Femur (tissue), 1 donor: Measurements from ENCODE around the gene CABLES2.
A peak's percentile ranks its signal among the peaks of the same experiment; 100 is the strongest.
"Not testable (repeated sequence)": the region's sequence is repeated elsewhere in the genome, so short reads cannot be mapped to it uniquely, and the experiment has no call there.

Experiments used
- DNase-seq: peaks from one replicate; pipeline ENCODE4 v3.0.0-alpha.2; 2017

The CABLES2 gene

DNA sequence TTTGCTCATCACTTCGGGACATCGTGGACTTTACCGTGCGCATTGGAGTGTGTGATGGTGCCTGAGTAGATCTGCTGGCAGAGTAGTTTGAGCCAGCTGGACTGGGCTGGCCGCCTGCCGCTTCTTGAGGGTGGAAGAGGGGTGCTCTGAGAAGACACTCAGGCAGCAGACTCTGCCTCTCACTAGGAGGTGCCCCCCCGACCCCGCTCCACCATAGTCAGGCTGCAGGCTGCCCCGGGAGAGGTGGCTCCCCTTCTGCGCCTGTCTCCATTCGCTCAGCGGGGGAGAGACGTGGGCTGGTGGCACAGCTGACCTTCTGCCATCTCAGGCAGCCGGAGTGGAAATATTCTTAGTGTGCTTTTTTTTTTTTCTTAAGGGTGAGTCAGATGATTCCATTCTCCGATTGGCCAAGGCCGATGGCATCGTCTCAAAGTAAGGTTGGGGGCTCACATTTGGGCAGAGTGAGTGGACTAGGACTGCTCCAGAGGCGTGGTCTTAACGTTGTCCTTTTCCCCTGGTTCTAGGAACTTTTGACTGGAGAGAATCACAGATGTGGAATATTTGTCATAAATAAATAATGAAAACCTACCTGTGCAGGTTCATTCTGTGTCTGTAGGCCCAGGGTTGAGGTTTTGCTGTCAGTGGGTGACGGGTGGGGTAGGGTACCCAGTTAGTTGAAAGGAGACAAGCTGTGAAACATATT, 19.0 kb downstream of the CABLES2 start:
- no peak for DNase-seq

DNA sequence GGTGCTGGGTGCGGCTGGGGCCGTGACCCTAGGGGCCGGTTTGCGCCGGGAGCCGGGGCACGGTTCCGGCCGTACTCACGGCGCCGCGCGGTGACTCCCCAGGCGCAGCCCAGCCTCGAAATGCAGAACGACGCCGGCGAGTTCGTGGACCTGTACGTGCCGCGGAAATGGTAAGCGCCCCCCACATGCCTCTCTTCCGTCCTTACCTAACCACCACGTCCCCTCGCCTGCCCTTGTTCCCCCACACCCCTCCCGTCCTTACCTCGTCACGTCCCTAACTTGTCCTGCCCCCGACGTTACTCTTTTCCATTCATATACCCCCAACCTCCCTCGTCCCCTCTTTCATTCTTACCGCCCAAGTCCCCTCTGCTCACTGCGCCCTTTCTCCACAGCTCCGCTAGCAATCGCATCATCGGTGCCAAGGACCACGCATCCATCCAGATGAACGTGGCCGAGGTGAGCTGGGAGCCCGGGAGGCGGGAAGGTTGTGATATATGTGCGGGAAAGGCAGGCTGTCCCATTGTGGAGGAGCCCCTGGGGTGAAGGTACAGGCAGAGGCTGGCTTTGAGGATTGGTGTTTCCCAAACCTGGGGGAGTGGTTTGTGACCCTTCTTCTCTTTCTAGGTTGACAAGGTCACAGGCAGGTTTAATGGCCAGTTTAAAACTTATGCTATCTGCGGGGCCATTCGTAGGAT, 19.7 kb downstream of the CABLES2 start:
- DNase-seq, result no peak

DNA sequence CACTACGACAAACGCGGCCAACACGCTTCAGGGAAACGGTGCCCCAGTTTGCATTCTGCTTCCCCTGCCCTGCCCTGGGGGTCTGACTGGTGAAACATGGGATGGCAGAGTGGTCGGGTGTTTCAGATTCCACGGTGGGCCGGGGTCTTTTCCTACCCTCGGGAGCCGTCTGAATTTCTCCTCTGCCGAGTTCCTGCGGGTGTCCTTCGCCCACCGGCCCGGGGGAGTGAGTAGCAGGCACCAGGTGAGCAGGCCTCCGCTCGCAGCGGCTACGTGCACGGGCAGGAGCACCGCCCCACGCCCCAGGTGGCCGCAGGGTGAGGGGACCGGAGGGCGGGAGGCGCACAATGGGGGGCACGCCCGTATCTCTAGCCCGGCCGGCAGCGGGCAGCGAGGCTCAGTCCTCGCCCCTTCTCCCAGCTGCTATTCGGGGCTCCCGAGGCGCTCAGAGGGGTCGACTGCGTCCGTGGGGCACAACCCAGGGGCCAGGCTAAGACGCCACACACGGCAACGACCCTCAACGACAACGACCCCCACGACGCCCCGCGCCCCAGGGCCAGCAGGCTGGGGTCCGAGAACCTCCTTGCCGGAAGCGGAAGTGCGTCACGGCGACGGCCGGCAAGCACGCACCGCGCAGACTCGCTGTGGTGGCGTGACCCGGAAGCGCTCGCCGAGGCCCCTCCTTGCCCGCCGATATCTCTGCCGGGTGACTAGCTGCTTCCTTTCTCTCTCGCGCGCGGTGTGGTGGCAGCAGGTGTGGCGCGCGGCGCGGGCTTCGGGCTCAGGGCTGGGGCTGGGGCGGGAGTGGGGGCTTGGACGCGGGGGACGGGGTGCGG, 20.5 kb downstream of the CABLES2 start, which contains the start of gene RPS21:
Gene RPS21, plus strand, starts transcription at position 721 of the 836 bp plus-strand sequence. CDS start 236 bp downstream, outside the sequence.
- DNase-seq, result peak; percentile 97

DNA sequence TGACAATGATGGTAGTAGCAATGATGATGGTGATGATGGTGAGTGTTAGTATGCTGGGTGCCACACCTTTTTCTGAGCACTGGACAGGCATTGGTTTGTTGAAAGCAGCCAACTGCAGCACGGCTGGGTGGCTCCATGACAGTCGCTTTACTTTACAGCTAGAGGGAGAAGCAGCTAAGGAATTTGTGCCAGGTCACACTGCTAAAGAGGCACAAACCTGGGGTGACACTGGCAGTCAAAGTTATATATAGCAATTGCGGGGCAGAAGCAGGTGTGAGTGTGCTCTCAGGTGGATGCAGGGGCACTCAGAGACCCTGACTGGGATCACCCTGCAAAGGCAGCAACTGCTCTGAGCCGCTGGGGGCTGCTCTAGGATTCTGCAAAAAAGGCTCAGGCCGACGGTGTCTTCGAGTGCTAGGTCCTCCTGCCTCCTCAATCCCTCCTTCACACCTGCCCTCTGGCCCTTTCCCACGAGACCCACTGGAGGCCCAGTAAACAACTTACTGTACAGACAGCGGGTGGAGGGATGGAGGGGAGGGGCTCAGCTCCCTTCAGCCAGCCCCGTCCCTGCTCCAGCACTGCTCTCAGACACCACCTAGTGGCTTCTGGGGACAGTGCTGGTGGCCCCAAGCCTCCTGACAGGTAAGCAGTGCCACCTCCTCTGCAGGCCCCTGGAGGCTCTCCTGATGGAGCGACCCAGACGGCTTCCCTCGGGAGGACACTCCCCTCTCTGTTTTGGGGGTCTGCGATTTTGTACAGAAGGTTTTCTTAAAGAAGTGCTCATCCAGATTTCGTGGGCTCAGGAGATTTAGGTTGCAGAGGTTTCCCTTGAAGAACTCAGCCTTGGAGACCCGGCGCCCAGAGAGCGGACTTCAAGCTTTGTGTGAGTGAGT, 24.5 kb downstream of the CABLES2 start:
- DNase-seq, result peak; percentile 84

DNA sequence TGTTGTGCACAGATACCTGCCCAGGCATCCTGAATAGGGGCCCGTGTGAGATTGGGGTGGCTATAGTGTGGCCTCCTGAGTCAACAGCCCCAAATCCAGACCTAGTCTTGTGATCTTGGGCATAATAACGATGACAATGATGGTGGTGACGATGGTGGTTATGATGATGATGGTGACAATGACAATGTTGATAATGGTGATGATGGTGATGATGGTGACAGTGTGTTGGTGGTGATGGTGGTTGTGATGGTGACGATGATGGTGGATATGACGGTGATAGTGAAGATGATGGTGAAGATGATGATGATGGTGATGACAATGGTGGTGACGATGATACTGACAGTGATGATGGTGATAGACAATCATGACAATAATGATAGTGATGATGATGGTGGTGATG, 25.2 kb downstream of the CABLES2 start:
- DNase-seq, result no peak

DNA sequence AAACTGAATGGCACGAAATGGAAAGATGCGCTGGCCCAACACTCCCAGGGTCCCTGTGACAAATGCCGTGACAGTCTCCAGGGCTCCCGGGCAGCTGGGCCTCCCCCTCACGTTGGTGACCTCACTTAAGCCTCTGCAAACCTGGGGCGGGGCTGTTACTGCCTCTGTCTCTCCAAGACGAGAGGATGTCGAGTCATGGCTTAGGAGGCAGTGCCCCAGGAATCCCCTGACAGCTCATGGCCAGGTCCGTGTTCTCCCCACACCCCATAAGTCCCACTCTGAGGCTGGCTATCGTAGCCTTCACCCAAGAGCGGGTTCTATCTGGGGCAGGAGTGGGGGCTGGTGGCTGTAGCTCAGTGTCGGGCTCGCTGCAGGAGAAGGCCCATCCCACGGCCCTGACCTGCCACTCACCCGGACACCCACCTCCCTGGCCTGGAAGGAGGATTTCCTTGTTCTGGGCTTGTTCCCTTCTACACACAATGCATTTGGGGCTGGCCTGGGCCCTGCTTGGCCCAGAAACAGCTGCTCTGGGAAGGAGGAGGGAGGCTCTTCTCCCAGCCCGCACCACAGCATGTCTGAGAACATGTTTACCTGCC, 25.8 kb downstream of the CABLES2 start:
- no peak for DNase-seq

DNA sequence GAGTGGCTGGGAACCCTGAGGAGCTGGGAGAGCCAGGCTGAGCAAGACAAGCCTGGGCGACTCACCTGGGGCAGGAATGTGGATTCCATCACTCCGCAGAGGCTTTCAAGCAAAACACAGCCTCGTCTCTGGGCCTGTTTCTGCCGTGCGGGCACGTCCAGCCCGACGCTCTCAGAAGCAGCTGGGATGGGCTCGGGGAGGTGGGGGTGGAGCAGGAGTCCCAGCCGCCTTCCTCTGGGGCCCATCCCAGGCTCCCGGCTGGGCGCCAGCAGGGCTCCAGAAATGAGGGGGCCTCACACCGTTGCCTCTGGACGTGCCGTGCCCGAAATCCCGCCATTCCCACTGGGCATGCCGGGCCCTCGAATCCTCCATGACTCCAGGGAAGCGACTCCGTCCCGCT, 28.9 kb downstream of the CABLES2 start:
- DNase-seq, result no peak

DNA sequence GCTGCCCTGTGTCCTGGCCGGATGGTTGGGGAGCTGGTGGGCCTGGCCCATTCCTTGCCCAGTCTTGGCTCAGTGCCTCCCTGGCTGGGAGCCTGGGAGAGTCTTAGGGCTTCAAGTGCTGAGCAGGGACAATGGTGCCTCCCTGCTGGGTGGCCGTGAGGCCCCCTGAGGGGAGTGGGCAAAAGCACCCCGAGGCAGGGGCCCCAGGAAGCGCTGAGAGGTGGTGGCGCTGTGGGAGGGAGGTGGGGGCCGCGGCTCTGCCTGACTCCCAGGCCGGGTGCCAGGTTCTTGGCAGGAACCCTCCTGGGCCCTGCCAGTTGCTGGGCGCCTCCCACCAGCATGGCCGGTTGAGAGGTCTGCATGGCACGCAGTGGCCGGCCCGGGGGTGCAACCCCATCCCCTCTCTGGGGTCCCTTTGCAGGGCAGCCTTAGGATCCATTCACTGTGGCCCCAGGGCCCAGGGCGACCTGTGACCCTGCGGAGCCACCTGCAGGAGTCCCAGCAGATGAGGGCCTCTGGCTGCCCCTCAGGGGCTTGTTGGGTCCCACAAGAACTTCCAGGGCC, 29.4 kb downstream of the CABLES2 start:
- DNase-seq, result no peak

DNA sequence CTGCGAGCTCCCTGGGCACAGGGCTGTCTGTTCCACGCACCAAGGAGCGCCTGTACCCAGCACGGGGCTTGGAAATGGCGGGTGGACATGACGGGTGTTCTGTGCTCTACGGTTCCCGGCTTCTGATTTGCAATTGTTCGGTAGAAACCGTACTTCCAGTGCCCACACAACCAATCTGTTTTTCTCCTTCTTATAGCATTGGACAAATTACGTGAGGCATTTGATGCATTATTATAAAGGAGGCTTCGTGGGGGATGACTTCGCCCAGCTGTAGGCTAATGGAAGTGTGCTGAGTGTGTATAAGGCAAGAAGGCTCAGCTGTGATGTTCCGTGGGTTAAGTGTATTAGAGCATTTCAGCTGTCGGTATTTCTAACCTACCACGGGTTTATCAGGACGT, 30.0 kb downstream of the CABLES2 start:
- no peak for DNase-seq

DNA sequence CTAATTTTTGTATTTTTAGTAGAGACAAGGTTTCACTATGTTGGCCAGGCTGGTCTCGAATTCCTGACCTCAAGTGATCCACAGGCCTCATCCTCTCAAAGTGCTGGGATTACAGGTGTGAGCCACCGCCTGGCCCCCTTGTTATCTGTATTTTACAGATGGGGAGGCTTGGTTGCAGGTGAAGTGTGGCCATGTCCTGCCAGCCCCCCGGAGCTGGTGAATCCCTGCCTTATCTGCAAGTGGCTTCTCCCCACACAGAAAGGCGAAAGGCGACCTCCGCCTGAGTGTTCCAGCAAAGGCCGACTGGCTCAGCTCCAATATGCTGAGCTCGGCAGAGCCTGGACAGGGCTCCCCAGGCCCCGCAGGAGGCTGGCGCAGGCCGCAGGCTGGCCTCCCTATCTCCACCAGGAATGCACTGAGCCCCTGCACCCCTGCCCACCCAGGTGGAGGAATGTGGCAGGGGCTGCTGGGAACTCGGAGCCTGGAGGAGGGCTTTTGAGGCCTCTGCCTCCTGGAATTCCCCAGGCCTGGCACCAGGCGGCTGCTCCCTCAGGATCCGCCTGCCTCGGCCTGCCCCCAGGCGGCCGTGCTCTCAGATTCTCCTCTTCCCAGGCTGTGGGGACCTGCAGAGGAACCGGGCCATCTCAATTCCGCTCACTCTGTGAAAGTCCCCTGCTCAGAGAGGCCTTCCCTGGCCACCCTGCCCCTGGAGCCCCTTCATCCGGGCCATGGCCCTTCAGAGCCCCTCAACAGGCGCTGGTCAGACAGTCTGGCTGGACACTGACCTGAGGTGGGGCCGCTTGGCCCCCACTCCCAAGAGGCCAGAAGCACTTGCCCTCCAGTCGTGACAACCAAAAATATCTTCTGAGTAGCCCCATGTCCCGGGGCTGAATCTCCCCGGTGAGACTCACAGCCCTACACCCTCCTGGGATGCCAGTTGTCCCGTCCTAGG, 30.7 kb downstream of the CABLES2 start:
- DNase-seq, result peak; percentile 57

DNA sequence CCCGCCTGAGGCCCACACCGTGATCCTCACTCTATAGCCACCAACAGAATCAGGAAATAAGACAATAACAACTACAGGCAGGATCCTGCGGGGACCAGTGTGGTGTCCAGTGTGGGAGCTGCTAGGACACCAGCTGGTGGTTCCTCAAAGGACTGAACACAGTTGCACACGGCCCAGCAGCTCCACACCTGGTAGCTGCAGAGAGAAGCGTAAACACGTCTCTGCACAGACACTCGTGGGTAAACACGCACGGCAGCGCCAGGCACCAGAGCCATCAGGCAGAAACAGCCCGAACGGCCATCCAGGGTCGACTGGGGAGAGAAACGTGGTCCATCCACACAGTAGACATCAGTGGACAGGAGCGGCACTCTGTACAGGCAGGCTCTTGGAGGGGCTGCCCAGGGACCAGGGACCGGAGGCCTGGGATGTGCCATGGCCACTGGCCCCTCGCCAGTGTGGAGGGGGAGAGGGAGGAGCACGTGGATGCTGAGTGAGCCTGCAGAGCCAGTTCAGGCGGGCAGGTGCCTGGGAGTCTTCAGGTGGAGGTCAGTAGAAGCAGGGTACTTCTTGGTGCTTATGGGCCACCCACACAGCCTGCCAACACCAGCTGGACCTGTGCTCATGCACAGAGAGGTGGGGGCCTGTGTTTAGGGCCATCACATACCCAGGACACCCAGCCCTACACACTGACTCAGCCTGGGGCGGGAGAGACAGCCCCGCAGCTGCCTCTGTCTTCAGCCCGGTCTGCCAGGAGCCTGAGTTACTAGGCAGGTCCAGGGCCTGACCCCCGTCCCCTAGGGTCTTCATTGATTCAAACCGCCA, 32.5 kb downstream of the CABLES2 start:
- no peak for DNase-seq

DNA sequence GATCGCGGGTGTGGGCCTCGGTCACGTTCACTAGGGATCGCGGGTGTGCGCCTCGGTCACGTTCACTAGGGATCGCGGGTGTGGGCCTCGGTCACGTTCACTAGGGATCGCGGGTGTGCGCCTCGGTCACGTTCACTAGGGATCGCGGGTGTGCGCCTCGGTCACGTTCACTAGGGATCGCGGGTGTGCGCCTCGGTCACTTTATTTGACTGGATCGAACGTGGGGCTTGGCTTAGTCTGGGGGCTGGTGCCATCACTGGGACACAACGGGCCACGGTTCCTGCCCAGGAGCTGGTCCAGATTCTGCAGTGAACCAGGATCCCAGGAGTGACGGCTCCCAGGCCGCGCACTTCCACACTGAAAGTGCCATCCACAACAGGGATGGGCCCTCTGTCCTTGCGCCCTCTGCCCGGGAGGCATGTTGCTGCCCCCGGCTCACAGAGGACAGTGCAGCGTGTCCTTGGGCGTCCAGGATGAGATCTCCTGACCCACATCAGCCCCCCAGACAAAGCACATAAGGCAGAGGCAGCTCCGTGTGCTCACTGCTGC, 33.4 kb downstream of the CABLES2 start:
- DNase-seq, result not testable (repeated sequence)

DNA sequence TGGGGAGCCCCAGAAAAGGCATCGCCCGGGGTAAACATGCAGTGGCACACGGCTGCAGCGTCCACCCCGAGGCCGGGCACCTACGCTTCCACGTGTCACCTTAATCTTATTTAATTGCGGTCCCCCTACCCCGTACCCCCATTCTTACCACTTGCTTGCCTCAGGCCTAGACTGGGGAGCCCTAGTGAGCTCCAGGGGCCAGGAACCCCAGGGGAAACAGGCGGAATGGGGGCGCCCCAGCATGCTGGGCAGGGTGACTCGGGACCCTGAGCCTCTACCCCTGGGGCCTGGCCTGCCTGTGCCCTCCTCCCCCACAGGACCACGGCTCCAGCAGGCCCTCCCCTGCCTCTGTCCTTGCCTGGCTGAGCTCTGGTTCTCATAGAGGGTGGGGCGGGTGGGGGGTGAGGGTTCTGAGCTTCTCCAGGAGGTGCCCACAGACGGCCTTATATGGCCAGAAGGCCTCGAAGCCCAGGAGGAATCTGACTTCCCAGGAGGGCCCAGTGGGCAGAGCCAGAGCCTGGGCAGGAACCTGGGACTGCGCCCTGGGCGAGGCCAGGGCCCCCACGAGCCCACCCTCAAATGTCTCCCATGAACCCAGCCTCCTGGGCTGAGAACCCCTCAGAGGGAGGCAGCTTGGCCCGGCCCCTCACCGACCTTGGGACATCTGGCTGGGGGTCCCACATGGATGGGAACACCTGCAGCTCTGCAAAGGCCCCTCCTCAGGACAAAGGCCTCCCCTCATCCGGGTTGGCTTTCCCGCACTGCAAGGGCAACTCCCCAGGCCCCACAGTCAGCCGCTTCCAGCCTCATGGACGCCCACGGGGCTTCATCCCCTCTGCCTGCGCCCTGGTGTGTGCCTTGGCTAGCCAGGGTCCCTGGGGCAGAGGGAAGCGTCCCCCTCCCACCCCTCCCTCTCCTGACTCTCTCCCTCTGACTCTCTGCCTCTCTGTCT, 34.8 kb downstream of the CABLES2 start:
- no peak for DNase-seq

DNA sequence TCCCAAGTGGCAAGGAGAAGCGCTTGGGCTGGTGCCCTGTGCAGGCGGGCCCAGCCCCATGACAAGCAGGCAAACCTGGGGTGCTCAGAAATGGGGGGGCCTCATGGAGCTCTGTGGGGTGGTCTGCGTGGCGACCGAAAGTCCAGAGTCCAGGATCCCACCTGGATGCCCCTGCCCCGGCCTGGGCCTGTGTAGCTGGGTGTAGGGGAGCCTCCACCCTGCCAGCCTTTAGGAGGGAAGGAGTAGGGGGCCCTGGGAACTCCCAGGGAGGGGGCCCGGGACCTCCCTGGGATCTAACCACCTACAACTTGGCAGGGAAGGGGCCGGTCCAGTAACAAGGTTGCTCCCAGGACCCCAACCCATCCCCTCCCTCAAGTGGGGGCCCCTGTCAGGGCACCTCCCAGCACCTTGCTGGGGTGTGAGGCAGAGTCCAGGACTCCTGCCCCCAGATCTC, 35.5 kb downstream of the CABLES2 start:
- no peak for DNase-seq

DNA sequence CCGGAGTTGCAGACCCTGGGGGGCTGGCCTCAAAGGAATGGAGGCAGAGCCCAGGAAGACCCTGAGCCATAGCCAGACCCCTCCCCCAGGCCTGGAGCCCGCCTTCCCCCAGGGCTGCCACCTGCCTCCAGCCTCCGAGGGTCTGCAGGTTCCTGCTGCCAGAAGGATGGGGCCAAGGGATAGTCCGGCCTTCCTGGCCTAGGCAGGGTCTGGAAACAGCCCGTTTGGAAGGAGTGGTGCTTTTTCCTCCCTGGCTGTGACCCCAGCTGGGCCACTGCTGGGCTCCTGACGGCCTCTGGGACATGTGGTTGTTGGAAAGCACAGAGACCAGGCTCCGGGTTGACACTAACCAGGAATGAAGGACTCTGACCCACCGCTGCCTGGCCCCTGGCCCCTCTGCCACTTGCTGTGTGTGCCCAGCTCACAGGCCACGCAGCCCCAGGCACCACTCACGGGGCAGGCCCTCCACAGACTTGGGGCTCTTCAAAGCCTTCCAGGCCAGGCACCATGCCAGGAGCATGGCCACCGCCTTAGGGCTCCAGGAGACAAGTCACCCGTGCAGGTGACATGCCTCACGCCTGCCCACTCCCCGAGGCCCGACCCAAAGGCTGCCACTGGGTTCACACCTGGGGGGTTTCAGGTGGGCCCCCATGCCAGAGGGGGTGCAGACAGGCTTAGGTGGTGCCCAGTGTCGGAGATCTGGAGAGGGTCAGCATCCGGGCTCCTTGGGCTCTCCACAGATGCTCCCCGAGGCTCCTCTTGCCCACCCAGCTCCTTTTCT, 36.1 kb downstream of the CABLES2 start:
- no peak for DNase-seq

DNA sequence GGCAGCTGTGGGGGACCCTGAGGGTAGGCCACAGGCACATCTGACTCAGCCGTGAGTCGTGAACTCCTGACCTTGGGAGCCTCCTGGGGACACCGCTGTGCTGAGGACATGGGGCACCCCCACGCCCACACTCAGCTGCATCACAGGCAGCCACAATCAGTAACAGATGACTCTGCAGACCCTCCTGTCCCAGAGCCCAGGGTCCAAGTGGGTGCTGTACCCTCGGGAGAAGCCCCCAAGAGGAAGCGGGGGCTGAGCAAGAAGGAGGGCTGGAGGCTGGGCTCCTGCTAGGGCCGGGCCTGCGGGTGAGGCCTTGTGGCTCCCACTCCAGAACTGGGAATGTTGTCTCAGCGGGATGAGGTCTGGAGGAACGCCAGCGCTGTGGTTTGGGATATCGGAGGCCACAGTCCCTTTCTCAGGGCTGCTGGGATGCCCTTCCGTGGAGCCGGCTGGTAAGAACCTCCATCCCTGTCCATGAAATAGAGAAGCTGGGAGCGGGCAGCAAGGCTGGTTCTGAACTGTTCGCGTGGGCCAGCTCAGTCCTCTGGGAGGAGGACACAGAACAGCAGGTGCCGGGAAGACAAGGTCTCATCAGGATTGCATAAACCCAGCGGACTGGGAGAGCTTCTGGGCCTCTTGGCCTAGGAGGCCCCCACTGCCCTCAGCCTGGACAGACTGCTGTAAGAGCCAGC, 36.8 kb downstream of the CABLES2 start:
- DNase-seq, result peak; percentile 84

DNA sequence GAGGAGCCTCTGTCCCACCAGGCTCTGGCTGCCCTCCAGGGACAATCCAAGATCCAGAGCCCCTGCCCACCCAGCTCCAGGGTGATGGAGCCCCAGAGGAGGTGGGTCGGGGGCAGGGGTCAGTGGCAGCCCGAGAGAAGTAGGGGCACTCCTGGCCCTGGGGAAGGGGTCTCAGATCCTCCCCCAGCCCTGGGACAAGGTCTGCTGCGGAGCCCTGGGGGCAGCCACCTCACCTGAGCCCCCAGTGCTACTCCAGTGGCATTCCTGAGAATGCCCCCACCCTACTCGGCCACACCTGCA, 37.3 kb downstream of the CABLES2 start:
- no peak for DNase-seq
